Osteocyte (in vitro differentiated cells): ENCODE measurements around the gene CHKB. TPM values are rescaled to one million over a fixed set of nuclear protein-coding genes. Genes with fewer than 3 reads are reported as not detected.
A peak's percentile ranks its signal among the peaks of the same experiment; 100 is the strongest.
"Not testable (repeated sequence)": the region's sequence is repeated elsewhere in the genome, so short reads cannot be mapped to it uniquely, and the experiment has no call there.

Experiments
- DNase-seq: peaks from one replicate; pipeline ENCODE4 v3.0.0; 2021; ENCODE audit warnings: mixed read lengths; ENCODE audit not compliant: unreplicated experiment; ENCODE audit errors: extremely low spot score
- H3K27ac Mint-ChIP-seq: one replicate; pipeline ENCODE4 v1.8.0; 2021; ENCODE audit warnings: mild to moderate bottlenecking, mixed read lengths; ENCODE audit not compliant: unreplicated experiment
- H3K27me3 Mint-ChIP-seq: one replicate; pipeline ENCODE4 v1.8.0; 2021; ENCODE audit warnings: mixed read lengths; ENCODE audit not compliant: unreplicated experiment
- H3K36me3 Mint-ChIP-seq: one replicate; pipeline ENCODE4 v1.8.0; 2021; ENCODE audit warnings: mixed read lengths; ENCODE audit not compliant: unreplicated experiment
- H3K4me1 Mint-ChIP-seq: one replicate; pipeline ENCODE4 v1.8.0; 2021; ENCODE audit warnings: mixed read lengths; ENCODE audit not compliant: unreplicated experiment
- H3K4me3 Mint-ChIP-seq: one replicate; pipeline ENCODE4 v1.8.0; 2021; ENCODE audit warnings: mild to moderate bottlenecking, moderate library complexity, mixed read lengths; ENCODE audit not compliant: unreplicated experiment
- H3K9me3 Mint-ChIP-seq: one replicate; pipeline ENCODE4 v1.8.0; 2021; ENCODE audit warnings: mixed read lengths; ENCODE audit not compliant: unreplicated experiment
- total RNA-seq: library from RNA; stranded (reverse); gene quantifications from 2 replicates; pipeline ENCODE4 v1.2.1, GENCODE V29; 2021
- TF ChIP-seq, protein P1 (sequence below): fragments of 200-600 bp; sonication (generic); IDR thresholded peaks from 2 replicates; pipeline ENCODE4 v1.5.0; 2021; ENCODE audit warnings: antibody characterized with exemption, mild to moderate bottlenecking, moderate library complexity

CHKB gene
- total RNA-seq, 1 donor from 2014 or later: 79.9 TPM

DNA sequence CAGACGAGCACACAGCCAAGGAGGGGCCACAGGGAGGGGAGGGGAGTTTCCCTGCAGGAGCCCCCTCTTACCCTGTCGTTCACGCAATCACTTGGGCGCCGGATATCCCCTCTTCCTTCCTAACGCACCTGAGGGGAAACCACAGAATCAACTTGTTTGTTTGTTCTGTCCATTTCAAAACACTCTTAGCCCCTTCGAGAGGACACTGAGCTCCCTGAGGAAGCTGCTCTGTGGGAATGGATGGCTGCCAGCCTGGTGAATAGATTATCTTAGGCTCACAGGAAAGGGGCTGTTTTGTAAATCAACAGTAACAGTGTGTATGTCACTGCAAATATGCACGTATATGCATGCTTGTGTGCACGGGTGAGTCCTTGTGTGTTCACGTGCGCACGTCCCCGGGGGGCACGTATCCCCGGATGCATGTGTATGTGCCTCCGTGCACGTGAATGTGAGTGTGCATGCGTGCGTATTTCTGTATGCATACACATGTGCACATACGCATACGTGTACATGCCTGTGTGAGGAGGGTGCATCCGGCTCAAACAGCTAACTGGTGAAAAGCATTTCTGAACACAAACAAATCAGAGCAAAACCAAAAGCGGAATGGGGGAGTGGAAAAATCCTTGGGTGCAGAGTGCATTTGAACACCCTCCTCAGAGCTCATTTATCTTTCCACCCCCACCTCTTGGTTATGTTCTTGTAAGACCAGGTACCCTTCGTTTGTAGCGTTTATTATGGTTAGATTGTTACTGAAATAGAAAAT lies 38.1 kb upstream of the CHKB start:
- no peaks in the 10 kb centered on the region for H3K9me3 Mint-ChIP-seq
- H3K4me3 Mint-ChIP-seq: peak overlapping the region; percentile 63
- no peak overlapping the region for H3K27ac Mint-ChIP-seq
- H3K36me3 Mint-ChIP-seq: no peaks in the 10 kb centered on the region
- TF ChIP-seq, protein P1, sequence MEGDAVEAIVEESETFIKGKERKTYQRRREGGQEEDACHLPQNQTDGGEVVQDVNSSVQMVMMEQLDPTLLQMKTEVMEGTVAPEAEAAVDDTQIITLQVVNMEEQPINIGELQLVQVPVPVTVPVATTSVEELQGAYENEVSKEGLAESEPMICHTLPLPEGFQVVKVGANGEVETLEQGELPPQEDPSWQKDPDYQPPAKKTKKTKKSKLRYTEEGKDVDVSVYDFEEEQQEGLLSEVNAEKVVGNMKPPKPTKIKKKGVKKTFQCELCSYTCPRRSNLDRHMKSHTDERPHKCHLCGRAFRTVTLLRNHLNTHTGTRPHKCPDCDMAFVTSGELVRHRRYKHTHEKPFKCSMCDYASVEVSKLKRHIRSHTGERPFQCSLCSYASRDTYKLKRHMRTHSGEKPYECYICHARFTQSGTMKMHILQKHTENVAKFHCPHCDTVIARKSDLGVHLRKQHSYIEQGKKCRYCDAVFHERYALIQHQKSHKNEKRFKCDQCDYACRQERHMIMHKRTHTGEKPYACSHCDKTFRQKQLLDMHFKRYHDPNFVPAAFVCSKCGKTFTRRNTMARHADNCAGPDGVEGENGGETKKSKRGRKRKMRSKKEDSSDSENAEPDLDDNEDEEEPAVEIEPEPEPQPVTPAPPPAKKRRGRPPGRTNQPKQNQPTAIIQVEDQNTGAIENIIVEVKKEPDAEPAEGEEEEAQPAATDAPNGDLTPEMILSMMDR: no peak
- peaks cover 19% of the 10 kb centered on the region for H3K4me1 Mint-ChIP-seq
- no peak for DNase-seq
- H3K27me3 Mint-ChIP-seq: peaks cover 5% of the 10 kb centered on the region

DNA sequence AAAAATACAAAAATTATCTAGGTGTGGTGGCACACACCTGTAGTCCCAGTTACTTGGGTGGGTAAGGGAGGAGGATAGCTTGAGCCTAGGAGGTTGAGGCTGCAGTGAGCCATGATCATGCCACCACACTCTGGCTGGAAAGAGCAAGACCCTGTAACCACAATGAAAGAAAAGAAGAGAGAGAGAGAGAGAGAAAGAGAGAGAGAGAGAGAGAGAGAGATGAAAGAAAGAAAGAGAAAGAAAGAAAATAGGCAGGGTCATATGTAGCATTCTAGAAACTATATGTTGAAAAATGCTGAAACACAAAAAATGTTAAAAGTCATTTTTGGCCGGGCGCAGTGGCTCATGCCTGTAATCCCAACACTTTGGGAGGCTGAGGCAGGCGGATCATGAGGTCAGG lies 31.6 kb upstream of the CHKB start:
- not testable (repeated sequence) for H3K4me1 Mint-ChIP-seq, DNase-seq, H3K27ac Mint-ChIP-seq, H3K36me3 Mint-ChIP-seq, H3K9me3 Mint-ChIP-seq, H3K4me3 Mint-ChIP-seq
- H3K27me3 Mint-ChIP-seq: peaks cover 18% of the 10 kb centered on the region

DNA sequence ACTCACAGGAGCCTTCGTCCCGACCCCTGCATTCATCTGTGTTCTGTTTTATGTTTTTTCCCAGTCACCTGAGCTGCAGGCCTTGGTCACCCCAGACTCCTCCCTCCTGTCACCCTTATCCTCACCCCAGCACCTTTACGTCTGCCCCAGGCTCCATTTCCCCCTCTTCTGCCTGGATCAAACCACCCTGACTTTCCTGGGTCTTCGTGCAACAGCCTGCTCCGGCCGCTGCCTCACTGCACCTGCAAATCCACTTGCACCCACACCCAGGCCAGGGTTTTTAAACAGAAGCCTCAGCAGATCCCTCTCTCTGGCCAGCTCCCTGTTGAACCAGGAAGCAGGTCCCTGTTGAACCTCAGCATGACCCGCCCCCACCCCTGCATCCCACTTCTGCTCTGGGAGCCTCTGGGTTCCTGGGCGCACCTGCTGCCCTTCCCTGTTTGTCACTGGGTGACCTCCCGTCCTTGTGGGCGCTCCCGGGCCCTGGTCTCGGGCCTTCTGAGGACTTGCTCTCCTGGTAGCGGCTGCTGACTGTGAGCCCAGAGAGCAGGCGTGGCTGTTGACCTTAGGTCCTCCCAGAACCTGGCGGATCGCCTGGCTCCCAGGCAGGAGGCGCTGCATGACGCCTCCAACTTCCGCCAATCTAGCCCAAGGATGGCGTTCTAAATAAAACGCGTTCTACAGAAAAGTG lies 30.8 kb upstream of the CHKB start:
- Mint-ChIP-seq H3K4me3 (no peak overlapping the region), H3K9me3 (no peaks in the 10 kb centered on the region), H3K36me3 (no peaks in the 10 kb centered on the region), H3K4me1 (peaks cover 2% of the 10 kb centered on the region), H3K27ac (no peak overlapping the region), H3K27me3 (peaks cover 18% of the 10 kb centered on the region)
- no peak for DNase-seq
- TF ChIP-seq, protein P1: no peak

- H3K36me3 Mint-ChIP-seq: no peaks in the 10 kb centered on the region
- peaks cover 16% of the 10 kb centered on the region for H3K27me3 Mint-ChIP-seq
- TF ChIP-seq, protein P1: no peak
- H3K4me3 Mint-ChIP-seq: no peak overlapping the region
- H3K9me3 Mint-ChIP-seq: no peaks in the 10 kb centered on the region
- no peak overlapping the region for H3K27ac Mint-ChIP-seq
- H3K4me1 Mint-ChIP-seq: peaks cover 2% of the 10 kb centered on the region
- no peak for DNase-seq
Observed at GRCh38 chr22:50612528-50613221, 30.0 kb upstream of the CHKB start.

DNA sequence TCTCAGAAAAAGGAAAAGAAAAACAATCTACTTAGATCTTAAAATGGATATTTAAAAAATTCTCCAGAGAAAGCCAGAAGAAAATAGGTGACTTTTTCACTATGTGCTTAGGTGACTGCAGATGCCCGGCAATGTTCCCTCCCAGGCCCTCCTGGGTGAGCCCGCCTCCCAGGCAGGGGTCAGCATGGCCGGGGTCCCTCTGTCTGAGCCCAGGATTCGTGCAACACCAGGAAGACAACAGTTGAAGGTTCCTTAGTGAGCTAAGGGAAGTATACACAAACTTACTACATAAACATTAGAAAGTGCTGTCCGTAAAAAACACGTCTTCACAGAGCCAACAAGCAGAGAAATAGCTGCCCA lies 29.5 kb upstream of the CHKB start:
- Mint-ChIP-seq H3K27me3 (peaks cover 16% of the 10 kb centered on the region), H3K36me3 (no peaks in the 10 kb centered on the region), H3K9me3 (no peaks in the 10 kb centered on the region), H3K27ac (no peak overlapping the region), H3K4me1 (peaks cover 2% of the 10 kb centered on the region), H3K4me3 (no peak overlapping the region)
- no peak for DNase-seq
- TF ChIP-seq, protein P1: no peak
